HG03103 (cell line): ENCODE measurements around the gene NT5DC3.

Source experiments
- ATAC-seq: cut with Tn5 transposase; IDR thresholded peaks from one replicate; pipeline ENCODE4 v1.9.1; 2021; ENCODE audit warnings: low read depth; ENCODE audit not compliant: unreplicated experiment

The NT5DC3 gene

DNA sequence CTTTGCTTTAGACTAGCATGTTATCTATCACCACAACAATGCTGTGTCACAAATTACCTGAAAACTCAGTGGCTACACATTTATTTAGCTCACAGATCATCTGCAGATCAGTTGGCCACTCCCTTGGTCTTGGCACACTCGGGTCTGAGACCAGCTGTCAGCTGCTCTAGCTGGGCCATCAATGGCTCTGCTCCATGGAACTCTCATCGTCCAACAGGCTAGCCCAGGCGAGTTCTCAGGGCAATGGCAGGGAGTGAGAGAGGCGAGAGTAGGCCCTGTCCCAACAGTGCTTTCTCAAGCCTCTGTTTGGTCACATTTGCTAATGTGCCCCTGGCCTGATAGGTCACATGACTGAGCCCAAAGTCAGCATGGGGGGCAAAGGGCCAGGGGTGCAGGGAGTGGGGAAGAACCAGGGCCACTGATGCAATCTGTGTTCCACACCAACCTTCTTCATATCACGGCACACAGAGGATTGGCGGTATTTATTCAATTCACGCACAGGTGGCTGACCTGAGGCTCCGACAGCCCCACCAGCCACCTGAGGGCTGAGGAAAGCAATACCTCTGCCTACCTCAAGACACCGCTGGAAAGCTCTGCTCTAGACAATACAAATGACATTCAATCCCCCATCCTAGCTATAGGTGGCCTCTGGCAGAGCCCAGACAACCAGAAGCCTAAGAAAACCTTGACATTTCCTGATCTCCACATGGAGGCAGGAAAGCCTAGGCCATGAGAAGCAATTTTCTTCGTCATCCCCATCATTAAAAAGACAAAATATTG is 82.5 kb downstream of the NT5DC3 start:
- ATAC-seq, result no peak

DNA sequence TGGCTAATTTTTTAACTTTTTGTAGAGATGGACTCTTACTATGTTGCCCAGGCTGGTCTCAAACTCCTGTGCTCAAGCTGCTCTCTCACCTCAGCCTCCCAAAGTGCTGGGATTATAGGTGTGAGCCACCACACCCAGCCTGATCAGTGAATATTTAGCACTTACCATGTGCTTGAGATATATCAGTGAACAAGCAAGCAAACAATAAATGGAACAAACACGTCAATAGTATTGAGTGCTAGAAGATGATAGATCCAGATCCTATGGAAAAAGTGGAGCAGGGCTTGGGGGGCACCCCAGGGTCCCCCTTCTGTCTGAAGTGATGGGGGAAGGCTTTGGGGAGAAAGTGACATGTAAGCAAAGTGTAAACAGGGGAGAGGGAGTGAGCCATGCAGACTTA is 83.8 kb downstream of the NT5DC3 start:
- ATAC-seq, result no peak

DNA sequence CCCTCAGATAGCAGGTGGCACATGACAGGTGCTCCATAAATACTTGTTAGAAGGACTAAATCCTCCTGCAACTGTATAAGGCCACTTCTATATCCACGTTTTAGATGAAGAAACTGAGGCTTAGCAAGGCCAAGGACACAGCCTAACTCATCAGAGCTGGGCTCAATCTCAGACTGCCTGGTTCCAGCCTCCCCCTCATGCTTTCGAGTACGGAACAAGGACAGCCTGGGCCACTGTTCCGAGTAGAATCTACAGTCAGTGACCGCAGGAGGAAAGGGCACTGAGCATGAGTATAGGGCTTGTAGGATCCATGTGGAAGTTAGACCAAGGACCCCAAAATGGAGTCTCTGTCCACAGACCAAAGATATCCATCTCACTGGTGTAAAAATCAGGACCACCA is 84.6 kb downstream of the NT5DC3 start:
- no peak for ATAC-seq

DNA sequence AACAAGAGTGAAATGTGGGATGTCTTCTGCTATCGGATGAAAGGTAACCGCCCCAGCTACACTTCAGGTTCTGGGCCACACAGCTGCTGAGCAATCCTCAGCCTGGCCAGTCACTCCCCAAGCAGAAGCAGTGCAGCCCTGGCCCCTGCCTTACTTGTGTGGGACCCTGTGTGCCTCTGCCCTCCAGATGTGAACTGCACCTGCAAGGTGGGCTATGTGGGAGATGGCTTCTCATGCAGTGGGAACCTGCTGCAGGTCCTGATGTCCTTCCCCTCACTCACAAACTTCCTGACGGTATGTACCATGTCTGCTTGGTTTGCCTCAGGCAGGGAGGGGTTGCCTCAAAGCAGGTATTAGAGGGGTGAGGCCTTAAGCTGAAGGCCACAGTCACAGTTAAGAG is 85.6 kb downstream of the NT5DC3 start:
- ATAC-seq, result no peak

DNA sequence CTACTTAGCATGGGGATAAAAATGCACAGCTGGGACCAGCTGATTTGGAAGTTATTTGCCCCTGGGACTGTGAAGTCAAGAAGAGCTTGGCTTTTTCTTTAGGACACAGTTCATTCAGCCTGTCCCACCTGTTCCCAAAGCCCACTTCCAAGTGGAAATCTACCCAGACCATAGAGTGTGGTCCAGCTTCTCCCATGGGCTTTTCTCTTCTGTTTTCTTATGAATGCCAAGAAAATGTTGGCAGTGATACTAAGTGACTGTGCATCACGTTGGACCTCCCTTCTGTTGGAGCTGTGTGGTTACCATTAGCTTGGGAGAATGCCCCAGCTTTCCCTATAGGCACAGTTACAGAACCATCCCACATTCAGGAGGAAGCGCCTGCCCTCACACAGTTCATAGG is 89.4 kb downstream of the NT5DC3 start:
- no peak for ATAC-seq

DNA sequence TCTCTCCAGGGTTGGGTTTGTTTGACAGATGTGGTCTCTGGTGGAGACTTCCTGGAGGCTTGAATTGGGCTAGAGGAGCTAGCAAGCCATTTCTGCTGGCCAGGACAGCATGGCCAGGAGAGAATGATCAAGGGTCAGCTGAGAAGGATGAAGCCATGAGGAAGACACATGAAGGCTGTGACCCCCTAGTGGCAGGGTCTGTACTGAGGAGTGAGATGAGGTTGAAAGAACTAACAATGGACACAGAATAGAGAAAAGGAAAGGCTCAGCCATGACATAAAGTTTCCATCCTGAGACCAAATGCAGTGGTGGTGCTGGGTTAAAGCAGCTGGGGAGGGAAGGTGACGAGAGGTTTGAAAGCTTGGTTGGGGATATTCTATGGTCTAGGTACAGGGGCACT is 89.9 kb downstream of the NT5DC3 start:
- no peak for ATAC-seq

DNA sequence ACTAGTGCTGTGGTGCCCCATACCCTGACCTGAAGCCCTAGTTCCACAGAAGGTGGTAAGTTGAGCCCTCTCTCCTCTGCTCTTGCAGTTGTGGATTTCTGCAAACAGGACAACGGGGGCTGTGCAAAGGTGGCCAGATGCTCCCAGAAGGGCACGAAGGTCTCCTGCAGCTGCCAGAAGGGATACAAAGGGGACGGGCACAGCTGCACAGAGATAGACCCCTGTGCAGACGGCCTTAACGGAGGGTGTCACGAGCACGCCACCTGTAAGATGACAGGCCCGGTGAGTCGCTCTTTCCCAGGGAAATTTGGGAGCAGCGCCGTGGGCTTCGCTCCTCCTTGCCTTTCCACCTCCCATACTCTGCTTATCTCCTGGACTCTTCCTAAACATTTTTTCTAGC is 92.2 kb downstream of the NT5DC3 start:
- ATAC-seq, result no peak

DNA sequence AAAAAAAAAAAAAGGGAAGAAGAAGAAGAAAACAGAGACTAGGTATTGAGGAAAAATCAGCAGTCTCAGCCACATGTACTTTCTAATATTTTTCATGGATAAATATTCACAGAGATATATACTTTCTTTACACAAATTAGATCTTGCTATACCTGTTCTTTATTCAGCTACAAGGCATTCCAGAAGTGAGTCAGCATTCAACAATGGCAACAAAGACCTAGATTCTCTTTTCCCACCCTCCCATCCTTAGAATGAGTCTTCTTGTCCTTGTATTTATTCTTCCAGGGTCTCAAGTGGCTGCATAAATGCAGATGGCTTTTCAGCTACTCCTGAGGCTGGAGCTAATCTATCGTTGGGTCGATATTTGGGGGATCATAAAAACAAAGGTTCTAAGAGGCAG is 93.0 kb downstream of the NT5DC3 start:
- ATAC-seq, result no peak

DNA sequence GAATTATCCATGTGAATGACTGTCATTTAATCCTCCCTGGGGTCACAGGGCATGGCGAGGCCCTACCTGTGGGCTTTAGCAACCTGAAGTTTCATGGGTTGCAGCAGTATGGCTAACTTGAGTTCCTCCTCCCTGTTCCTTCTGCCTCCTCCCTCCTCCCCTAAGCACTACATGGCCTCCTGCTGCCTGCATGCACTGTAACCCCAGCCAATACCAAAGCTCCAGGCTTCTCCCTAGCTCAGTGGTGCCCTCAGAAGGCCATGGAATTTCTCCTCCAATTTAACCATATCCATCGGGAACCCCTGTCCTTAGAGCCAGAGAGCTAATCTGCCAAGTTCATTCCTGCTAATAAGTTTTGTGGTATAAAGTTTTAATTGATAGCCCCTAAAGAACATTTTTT is 95.1 kb downstream of the NT5DC3 start:
- ATAC-seq, result no peak

DNA sequence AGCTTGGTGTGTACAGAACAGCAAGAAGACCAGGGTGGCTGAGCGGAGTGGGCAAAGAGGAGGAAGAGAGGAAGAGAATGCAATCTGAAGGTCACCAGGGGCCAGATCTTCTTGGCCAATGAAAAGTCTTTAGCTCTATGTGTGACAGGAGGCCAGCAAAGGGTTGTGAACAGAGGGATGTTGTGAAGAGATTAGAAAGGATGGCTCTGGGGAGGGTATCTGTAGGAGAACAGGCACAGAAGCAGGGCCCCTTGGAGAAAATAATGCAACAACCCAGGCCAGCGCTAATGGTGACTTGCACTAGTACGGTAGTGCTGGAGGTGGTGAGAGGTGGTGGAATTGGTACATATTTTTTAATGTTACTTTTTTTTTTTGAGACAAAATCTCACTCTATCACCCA is 97.2 kb downstream of the NT5DC3 start:
- no peak for ATAC-seq

DNA sequence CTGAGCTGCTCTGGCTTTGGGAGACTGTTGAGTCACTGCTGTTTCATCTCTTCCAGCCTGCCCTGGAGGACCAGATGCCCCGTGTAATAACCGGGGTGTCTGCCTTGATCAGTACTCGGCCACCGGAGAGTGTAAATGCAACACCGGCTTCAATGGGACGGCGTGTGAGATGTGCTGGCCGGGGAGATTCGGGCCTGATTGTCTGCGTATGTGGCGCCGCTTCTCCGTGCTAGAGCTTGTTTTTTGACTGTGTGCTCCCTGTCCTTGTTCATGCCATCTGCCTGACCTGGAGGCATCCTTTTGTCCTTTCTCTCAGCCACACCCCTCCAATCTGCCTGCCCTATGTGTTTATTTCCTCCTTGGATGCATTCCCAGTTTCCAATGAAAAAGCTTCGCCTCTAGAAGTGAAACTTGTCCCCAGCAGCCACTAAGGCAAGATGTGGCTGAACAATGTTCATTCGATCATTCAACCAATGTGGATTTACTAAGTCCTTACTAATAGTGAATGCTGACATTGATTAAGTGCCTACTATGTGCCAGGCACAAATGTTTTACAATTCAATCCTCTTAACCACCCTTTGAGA is 98.6 kb downstream of the NT5DC3 start:
- no peak for ATAC-seq

DNA sequence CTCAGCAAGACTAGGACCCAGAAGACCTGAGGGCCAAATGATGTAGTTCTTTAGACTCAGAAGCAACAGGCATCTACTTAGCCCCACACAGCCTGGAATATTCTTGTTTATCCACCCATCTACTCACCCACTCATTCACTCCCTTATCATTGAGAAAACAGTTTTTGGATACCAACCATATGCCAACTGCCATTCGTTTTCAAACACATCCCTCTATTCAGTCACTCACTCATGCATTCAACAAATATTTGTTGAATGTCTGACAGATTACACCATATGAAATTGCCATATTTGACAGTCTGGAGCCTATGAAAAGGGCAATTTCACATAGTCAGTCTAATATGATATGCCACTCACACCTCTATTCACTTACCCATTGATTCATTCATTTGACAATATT is 103.2 kb downstream of the NT5DC3 start:
- ATAC-seq, result no peak

DNA sequence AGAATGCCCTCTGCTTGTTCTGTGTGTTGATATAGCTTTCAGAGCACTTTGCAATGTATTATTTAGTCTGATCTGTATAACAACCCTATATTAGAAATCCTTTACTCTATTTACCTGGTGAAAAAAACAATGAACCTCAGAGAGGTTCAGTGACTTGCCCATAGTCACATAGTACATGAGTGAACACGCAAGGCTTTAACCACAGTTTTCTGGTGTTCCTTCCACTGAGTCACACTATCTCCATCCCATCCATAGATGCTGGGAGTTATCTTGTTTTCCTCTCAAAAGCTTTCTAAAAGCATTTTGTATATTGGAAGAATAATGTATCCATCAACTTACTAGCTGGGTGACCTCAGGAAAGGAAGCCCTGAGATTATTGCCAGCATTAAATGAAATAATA is 104.5 kb downstream of the NT5DC3 start:
- ATAC-seq, result no peak

DNA sequence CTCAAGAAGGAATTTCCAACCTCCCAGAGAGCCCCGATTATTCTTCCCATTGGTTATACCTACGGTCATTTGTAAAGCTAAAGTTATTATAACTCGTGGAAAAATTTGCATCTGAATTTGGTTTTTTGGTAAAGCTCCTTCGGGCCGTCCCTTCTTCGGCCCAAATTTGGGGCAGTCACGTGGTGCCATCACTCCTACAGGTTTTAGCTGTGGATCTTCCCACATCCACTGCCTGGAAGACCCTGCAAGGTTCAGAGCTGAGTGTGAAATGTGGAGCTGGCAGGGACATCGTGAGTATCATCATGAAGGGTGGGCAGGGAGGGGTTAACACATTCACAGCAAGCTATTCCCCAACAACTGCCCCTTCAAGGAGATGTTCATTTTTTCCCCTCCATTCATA is 105.7 kb downstream of the NT5DC3 start:
- ATAC-seq, result no peak

DNA sequence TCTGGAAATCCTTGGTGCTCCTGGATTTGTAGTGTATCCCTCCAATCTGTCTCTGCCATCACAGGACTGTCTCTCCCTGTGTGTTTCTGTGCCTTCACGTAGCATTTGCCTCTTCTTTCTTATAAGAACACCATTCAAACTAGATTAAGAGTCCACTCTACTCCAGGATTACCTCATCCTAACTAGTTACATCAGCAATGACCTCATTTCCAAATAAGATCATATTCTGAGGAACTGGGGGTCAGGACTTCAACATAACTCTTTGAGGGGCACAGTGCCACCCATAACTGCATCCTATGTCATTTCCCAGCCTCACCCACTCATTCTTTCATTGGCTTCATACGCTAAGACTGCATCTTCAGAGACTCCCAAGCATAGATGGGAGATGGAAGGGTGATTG is 106.2 kb downstream of the NT5DC3 start:
- ATAC-seq, result no peak

DNA sequence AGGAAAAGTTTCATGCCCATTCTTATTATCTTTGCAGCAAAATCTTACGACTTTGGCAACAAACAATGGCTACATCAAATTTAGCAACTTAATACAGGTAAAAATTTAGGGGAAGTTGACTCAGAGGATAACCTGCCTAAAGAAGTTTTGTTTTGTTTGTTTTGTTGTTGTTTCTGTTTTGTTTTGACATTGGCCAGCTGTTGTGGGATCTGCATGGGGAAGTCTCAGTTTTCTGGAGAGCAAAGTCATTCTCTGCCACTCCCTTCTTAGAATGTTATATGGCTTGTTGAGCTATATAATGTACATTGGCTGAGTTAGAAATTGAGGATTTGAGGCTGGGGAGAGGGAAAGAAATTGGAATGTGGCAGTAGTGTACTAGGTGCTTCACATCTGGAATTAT is 109.5 kb downstream of the NT5DC3 start:
- no peak for ATAC-seq

DNA sequence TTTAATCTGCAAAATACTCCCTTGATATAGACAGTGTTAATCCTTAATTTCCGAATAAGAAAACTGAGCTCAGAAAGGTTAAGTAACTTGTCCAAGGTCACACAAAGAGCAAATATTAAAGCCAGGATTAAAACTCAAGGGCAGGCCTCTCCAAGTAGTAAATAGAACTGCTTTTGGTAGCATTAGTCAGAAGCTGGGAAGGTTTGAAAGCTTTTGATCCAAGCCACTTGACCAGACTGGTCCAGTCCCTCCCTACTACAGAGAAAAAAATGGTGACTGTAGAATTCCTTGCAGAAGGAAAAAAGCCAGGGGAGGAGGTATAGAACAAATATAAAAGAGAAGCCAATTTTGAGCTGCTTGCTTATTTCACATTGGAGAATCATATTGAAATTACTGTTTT is 111.5 kb downstream of the NT5DC3 start:
- no peak for ATAC-seq

DNA sequence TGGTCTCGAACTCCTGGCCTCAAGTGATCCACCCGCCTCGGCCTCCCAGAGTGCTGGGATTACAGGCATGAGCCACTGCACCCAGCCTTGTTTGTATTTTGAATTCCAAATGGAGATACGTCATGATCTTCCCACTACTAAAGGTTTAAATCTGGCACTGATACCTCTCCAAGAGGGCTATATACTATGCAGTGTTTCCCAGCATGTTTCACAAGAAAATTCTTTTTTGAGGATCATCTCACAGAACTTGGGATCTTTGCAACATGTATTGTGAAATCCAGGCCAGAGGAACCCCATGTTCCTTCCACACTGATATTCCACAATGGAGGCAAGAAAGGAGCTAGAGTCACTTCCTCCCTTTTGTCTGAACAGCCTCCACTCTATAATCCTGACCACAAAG is 112.7 kb downstream of the NT5DC3 start:
- no peak for ATAC-seq

DNA sequence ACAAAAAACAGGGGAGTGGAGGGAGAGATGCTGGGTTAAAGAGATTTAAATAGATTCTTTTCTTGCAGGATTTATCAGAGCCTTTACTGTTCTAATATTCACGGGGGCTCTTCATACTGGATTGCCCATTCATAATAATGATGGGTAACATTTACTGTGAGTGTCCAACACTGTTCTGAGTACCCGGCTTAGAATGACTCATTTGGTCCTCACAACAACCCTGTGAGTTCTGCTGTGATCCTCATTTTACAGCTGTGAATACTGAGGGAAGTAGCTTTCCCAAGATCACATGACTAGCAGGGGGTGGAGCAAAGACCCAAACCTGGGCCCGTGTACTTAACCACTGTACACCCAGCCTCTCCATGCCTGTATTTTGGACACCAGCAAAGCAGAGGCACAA is 113.4 kb downstream of the NT5DC3 start:
- no peak for ATAC-seq

DNA sequence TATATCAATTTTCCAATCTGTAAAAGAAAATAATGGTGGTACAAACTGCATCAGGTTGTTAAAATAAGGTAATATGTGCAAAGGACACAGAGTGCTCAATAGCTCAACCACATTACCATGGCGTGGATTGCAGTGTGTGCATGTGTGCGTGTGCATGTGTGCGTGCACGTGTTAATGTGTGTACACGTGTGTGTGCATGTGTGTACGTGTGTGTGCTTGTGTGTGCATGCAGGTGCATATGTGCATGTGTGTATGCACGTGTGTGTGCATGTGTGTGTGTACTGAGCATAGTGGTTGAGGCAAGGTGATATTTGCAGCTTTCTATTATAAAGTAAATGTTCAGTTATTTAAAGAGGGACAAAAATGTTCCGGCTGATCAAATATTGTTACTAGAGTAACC is 115.6 kb downstream of the NT5DC3 start:
- ATAC-seq, result no peak
